HepG2 (cell line): ENCODE measurements around the gene SF3A2. TPM values are rescaled to one million over a fixed set of nuclear protein-coding genes. Genes with fewer than 3 reads are reported as not detected.
A peak's percentile ranks its signal among the peaks of the same experiment; 100 is the strongest.

Source experiments
- CBX5 ChIP-seq: sonication (generic); formaldehyde crosslinking; IDR thresholded peaks from 2 replicates; pipeline ENCODE4 v1.4.0; 2020; ENCODE audit warnings: missing genetic modification reagents, borderline replicate concordance
- CCDC6 ChIP-seq: sonication (generic); formaldehyde crosslinking; IDR thresholded peaks from 2 replicates; pipeline ENCODE4 v1.8.1; 2022; ENCODE audit warnings: mild to moderate bottlenecking, missing genetic modification reagents, moderate library complexity
- EHMT2 ChIP-seq: fragments of 200-600 bp; sonication (generic); IDR thresholded peaks from 2 replicates; pipeline ENCODE4 v1.7.0; 2017; ENCODE audit warnings: antibody characterized with exemption, low read depth, low read length, borderline replicate concordance
- FOXK2 ChIP-seq: fragments of 450-650 bp; IDR thresholded peaks from 2 replicates; pipeline ENCODE4 v1.6.1; 2016
- GTF2F1 ChIP-seq: fragments of 150-350 bp; IDR thresholded peaks from 2 replicates; pipeline ENCODE4 v1.6.1; 2014; ENCODE audit warnings: low read length
- IKZF1 ChIP-seq: fragments of 450-650 bp; IDR thresholded peaks from 2 replicates; pipeline ENCODE4 v1.7.1; 2016
- IRF2 ChIP-seq: IDR thresholded peaks from 2 replicates; pipeline ENCODE4 v1.6.1; 2018; ENCODE audit warnings: missing genetic modification reagents, missing compliant biosample characterization
- KLF13 ChIP-seq: sonication (generic); formaldehyde crosslinking; IDR thresholded peaks from 2 replicates; pipeline ENCODE4 v1.4.0; 2020; ENCODE audit warnings: mild to moderate bottlenecking, missing genetic modification reagents
- MAFK ChIP-seq, 2 experiments: IDR thresholded peaks in 1 of 2; conservative IDR thresholded peaks in 1 of 2; 2 replicates each; pipeline ENCODE4 v1.6.1; 2011; ENCODE audit warnings: improper control_type of control experiment in 2 of 2, low read length in 2 of 2
- NCOA1 ChIP-seq: sonication (generic); formaldehyde crosslinking; IDR thresholded peaks from 2 replicates; pipeline ENCODE4 v1.9.0; 2021; ENCODE audit warnings: missing genetic modification reagents
- POLR2A ChIP-seq, 2 experiments: IDR thresholded peaks; 2 replicates each; pipeline ENCODE4 v1.6.1; 2011; ENCODE audit warnings: low read depth in 2 of 2, low read length in 2 of 2, mild to moderate bottlenecking in 1 of 2, moderate library complexity in 1 of 2; ENCODE audit not compliant: insufficient read depth in 1 of 2
- PPARG ChIP-seq: conservative IDR thresholded peaks from 2 replicates; pipeline ENCODE4 v1.6.1; 2016; ENCODE audit warnings: missing biosample characterization, missing genetic modification reagents
- TMF1 ChIP-seq: sonication (generic); formaldehyde crosslinking; IDR thresholded peaks from 2 replicates; pipeline ENCODE4 v1.8.1; 2022; ENCODE audit warnings: low read depth, missing genetic modification reagents
- ZMAT5 ChIP-seq: sonication (generic); formaldehyde crosslinking; IDR thresholded peaks from 2 replicates; pipeline ENCODE4 v1.5.0; 2020; ENCODE audit warnings: mild to moderate bottlenecking, low read depth, missing genetic modification reagents, borderline replicate concordance
- ZNF124 ChIP-seq: sonication (generic); formaldehyde crosslinking; IDR thresholded peaks from 2 replicates; pipeline ENCODE4 v1.4.0; 2020; ENCODE audit warnings: missing genetic modification reagents
- ZNF160 ChIP-seq: sonication (generic); formaldehyde crosslinking; IDR thresholded peaks from 2 replicates; pipeline ENCODE4 v1.8.0; 2022; ENCODE audit warnings: mild to moderate bottlenecking, inconsistent platforms, missing genetic modification reagents
- ZNF235 ChIP-seq: sonication (generic); formaldehyde crosslinking; IDR thresholded peaks from 2 replicates; pipeline ENCODE4 v1.8.1; 2023; ENCODE audit warnings: mild to moderate bottlenecking, missing genetic modification reagents, borderline replicate concordance
- ZNF317 ChIP-seq: sonication (generic); formaldehyde crosslinking; IDR thresholded peaks from 2 replicates; pipeline ENCODE4 v1.5.0; 2020; ENCODE audit warnings: mild to moderate bottlenecking, missing genetic modification reagents
- ZNF430 ChIP-seq: sonication (generic); formaldehyde crosslinking; IDR thresholded peaks from 2 replicates; pipeline ENCODE4 v1.9.0; 2021; ENCODE audit warnings: mild to moderate bottlenecking, missing genetic modification reagents
- ZNF501 ChIP-seq: sonication (generic); formaldehyde crosslinking; IDR thresholded peaks from 2 replicates; pipeline ENCODE4 v1.5.1; 2020; ENCODE audit warnings: mild to moderate bottlenecking, moderate library complexity, missing genetic modification reagents
- ZNF550 ChIP-seq: sonication (generic); formaldehyde crosslinking; IDR thresholded peaks from 2 replicates; pipeline ENCODE4 v1.4.0; 2020; ENCODE audit warnings: mild to moderate bottlenecking, missing genetic modification reagents, borderline replicate concordance
- ZNF639 ChIP-seq: conservative IDR thresholded peaks from 2 replicates; pipeline ENCODE4 v1.6.1; 2018; ENCODE audit warnings: missing genetic modification reagents
- ZNF7 ChIP-seq: IDR thresholded peaks from 2 replicates; pipeline ENCODE4 v1.6.1; 2016; ENCODE audit warnings: missing biosample characterization, missing genetic modification reagents
- ZNF761 ChIP-seq: sonication (generic); formaldehyde crosslinking; conservative IDR thresholded peaks from 2 replicates; pipeline ENCODE4 v1.4.0; 2020; ENCODE audit warnings: mild to moderate bottlenecking, missing genetic modification reagents
- ZSCAN21 ChIP-seq: sonication (generic); formaldehyde crosslinking; IDR thresholded peaks from 2 replicates; pipeline ENCODE4 v1.8.0; 2022; ENCODE audit warnings: mild to moderate bottlenecking, missing genetic modification reagents, moderate library complexity, borderline replicate concordance
- polyA plus RNA-seq, 8 experiments: library from polyadenylated mRNA; depleted of rRNA in 3 of 8; stranded (reverse) in 7 of 8; unstranded in 1 of 8; fragments of >200 nt; fragmentation: Illumina TruSeq in 4 of 8; extraction: Trizol in 4 of 8; gene quantifications; 2 replicates each; pipeline versions ENCODE4 v1.2.1 to v1.2.3, GENCODE V29; 2011 to 2016; ENCODE audit warnings: low read depth in 4 of 8, missing spikeins in 1 of 8, mixed read lengths in 1 of 8; ENCODE audit not compliant: insufficient read depth in 1 of 8
- total RNA-seq, 5 experiments: library from RNA; depleted of rRNA; stranded (reverse); fragments of >200 nt; fragmentation: Illumina TruSeq; extraction: Trizol; gene quantifications; 2 replicates each; pipeline ENCODE4 v1.2.3, GENCODE V29; 2016; ENCODE audit warnings: low read depth in 1 of 5
- TF ChIP-seq, protein P1 (sequence below): sonication (generic); formaldehyde crosslinking; IDR thresholded peaks from 2 replicates; pipeline ENCODE4 v1.5.0; 2020; ENCODE audit warnings: missing genetic modification reagents
- TF ChIP-seq, protein P2 (sequence below): sonication (generic); formaldehyde crosslinking; IDR thresholded peaks from 2 replicates; pipeline ENCODE4 v1.5.0; 2020; ENCODE audit warnings: mild to moderate bottlenecking, missing genetic modification reagents, borderline replicate concordance

The SF3A2 gene
- total and polyA plus RNA-seq, 2 of the 13 experiments (the other 11 are each of a cell fraction or from before 2014, with no cell fraction given), result 8.6 to 8.8 TPM

DNA sequence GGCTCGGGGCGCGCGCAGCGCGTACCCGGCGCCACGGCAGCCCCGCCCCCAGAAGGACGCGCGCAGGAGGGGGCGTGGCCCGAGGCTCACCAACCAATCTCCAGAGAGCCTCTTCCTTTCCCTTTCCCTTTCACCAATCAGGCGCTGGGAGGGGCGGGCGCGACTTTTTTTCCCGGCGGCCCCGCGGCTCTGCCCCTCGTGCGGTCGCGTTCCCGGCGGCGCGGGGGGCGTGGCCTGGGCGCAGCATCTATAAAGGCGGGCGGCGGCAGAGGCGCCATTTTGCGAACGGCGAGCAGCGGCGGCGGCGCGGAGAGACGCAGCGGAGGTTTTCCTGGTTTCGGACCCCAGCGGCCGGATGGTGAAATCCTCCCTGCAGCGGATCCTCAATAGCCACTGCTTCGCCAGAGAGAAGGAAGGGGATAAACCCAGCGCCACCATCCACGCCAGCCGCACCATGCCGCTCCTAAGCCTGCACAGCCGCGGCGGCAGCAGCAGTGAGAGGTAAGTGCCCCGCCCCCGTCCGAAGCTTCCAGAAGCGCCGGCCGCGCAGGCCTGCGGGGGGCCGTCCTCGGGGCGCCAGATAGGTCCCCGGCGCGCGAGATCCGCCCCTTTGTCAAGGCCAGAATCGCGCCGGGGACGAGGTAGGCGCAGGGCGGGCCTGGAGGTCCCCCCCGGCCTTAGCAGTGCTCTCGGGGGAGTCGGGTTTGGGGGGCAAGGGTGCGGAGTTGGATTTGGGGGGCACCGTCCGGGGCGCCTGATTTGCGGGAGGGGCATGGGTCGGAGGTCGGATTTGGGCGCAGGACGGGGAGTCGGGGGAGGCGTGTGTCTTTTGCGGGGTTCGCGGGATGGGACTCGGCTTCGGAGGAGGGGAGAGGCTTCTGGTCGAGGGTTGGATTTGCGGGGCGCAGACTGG is 32.9 kb downstream of the SF3A2 start (continued):
- TF ChIP-seq, protein P1, sequence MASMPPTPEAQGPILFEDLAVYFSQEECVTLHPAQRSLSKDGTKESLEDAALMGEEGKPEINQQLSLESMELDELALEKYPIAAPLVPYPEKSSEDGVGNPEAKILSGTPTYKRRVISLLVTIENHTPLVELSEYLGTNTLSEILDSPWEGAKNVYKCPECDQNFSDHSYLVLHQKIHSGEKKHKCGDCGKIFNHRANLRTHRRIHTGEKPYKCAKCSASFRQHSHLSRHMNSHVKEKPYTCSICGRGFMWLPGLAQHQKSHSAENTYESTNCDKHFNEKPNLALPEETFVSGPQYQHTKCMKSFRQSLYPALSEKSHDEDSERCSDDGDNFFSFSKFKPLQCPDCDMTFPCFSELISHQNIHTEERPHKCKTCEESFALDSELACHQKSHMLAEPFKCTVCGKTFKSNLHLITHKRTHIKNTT (CRISPR knock-in tag), result no peak
- no peak for TF ChIP-seq CBX5
- no peak for TF ChIP-seq MAFK (conservative IDR thresholded peaks at IDR 0.05 in 1 of 2, IDR thresholded peaks at IDR 0.05 in 1 of 2; ENCODE audit: low read length in 2 of 2)
- TF ChIP-seq ZNF501, result peak; percentile 82
- TF ChIP-seq ZNF761, result 0 out of 2 replicates have a peak, but pooled peaks have one; percentile 47
- TF ChIP-seq ZNF7 (CRISPR knock-in tag), result no peak
- TF ChIP-seq NCOA1 (CRISPR knock-in tag), result no peak
- TF ChIP-seq ZNF124 (CRISPR knock-in tag), result peak; percentile 76; the same call in 1 of the 2 replicates
- TF ChIP-seq ZMAT5 (CRISPR knock-in tag), result no peak
- peak; percentile 65; the same call in 1 of the 2 replicates for TF ChIP-seq PPARG (CRISPR knock-in tag)
- TF ChIP-seq POLR2A (IDR thresholded peaks at IDR 0.05; ENCODE audit: insufficient read depth in 1 of 2, low read depth in 2 of 2, low read length in 2 of 2), result peak; percentile 98
- no peak for TF ChIP-seq TMF1 (CRISPR knock-in tag)
- TF ChIP-seq CCDC6 (CRISPR knock-in tag), result peak; percentile 85
- no peak for TF ChIP-seq EHMT2
- peak; percentile 38; the same call in 1 of the 2 replicates for TF ChIP-seq IRF2 (CRISPR knock-in tag)
- TF ChIP-seq GTF2F1, result peak; percentile 99
- TF ChIP-seq IKZF1, result no peak
- no peak for TF ChIP-seq ZNF160 (CRISPR knock-in tag)
- no peak for TF ChIP-seq FOXK2
- peak; percentile 70; the same call in 1 of the 2 replicates for TF ChIP-seq ZNF317 (CRISPR knock-in tag)
- peak; percentile 72; the same call in 1 of the 2 replicates for TF ChIP-seq ZNF235
- no peak; the same call in 1 of the 2 replicates for TF ChIP-seq KLF13 (CRISPR knock-in tag)
- peak; percentile 58; the same call in 1 of the 2 replicates for TF ChIP-seq ZSCAN21 (CRISPR knock-in tag)
- TF ChIP-seq, protein P2, sequence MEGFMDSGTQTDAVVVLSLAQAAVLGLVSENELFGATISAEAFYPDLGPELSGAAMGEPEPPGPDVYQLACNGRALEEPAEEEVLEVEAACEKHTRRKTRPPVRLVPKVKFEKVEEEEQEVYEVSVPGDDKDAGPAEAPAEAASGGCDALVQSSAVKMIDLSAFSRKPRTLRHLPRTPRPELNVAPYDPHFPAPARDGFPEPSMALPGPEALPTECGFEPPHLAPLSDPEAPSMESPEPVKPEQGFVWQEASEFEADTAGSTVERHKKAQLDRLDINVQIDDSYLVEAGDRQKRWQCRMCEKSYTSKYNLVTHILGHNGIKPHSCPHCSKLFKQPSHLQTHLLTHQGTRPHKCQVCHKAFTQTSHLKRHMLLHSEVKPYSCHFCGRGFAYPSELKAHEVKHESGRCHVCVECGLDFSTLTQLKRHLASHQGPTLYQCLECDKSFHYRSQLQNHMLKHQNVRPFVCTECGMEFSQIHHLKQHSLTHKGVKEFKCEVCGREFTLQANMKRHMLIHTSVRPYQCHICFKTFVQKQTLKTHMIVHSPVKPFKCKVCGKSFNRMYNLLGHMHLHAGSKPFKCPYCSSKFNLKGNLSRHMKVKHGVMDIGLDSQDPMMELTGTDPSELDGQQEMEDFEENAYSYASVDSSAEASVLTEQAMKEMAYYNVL (CRISPR knock-in tag), result no peak
- TF ChIP-seq ZNF430 (CRISPR knock-in tag), result peak; percentile 83
- TF ChIP-seq ZNF550 (CRISPR knock-in tag), result no peak
- TF ChIP-seq ZNF639 (CRISPR knock-in tag), result 0 out of 2 replicates have a peak, but pooled peaks have one; percentile 47
